WTC11 (cell line): ENCODE measurements around the gene EP400.
"Not testable (repeated sequence)": the region's sequence is repeated elsewhere in the genome, so short reads cannot be mapped to it uniquely, and the experiment has no call there.

Experiments
- IRF2 ChIP-seq: sonication (generic); formaldehyde crosslinking; IDR thresholded peaks from 2 replicates; pipeline ENCODE4 v1.8.0; 2022; ENCODE audit warnings: low read depth, missing genetic modification reagents, borderline replicate concordance
- NR2C2 ChIP-seq: sonication (generic); formaldehyde crosslinking; IDR thresholded peaks from 2 replicates; pipeline ENCODE4 v1.8.0; 2022; ENCODE audit warnings: mild to moderate bottlenecking, missing genetic modification reagents
- TF ChIP-seq, protein P1 (sequence below): fragments of 200-600 bp; IDR thresholded peaks from 2 replicates; pipeline ENCODE4 v1.8.0; 2022; ENCODE audit warnings: antibody characterized with exemption
- TF ChIP-seq, protein P2 (sequence below): sonication (generic); formaldehyde crosslinking; IDR thresholded peaks from 2 replicates; pipeline ENCODE4 v1.8.0; 2022; ENCODE audit warnings: mild to moderate bottlenecking, missing genetic modification reagents

DNA sequence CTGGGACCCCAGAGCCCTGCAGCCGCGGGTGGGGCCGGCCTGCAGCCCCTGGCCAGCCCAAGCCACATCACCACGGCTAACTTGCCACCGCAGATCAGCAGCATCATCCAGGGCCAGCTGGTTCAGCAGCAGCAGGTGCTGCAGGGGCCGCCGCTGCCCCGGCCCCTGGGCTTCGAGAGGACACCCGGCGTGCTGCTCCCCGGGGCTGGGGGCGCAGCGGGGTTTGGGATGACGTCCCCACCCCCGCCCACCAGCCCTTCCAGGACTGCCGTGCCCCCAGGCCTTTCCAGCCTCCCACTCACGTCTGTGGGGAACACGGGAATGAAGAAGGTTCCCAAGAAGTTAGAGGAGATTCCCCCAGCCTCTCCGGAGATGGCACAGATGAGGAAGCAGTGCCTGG is 11.6 kb downstream of the EP400 start:
- TF ChIP-seq, protein P1, sequence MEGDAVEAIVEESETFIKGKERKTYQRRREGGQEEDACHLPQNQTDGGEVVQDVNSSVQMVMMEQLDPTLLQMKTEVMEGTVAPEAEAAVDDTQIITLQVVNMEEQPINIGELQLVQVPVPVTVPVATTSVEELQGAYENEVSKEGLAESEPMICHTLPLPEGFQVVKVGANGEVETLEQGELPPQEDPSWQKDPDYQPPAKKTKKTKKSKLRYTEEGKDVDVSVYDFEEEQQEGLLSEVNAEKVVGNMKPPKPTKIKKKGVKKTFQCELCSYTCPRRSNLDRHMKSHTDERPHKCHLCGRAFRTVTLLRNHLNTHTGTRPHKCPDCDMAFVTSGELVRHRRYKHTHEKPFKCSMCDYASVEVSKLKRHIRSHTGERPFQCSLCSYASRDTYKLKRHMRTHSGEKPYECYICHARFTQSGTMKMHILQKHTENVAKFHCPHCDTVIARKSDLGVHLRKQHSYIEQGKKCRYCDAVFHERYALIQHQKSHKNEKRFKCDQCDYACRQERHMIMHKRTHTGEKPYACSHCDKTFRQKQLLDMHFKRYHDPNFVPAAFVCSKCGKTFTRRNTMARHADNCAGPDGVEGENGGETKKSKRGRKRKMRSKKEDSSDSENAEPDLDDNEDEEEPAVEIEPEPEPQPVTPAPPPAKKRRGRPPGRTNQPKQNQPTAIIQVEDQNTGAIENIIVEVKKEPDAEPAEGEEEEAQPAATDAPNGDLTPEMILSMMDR: not testable (repeated sequence)
- TF ChIP-seq NR2C2; IRF2 (CRISPR knock-in tag): not testable (repeated sequence)
- TF ChIP-seq, protein P2, sequence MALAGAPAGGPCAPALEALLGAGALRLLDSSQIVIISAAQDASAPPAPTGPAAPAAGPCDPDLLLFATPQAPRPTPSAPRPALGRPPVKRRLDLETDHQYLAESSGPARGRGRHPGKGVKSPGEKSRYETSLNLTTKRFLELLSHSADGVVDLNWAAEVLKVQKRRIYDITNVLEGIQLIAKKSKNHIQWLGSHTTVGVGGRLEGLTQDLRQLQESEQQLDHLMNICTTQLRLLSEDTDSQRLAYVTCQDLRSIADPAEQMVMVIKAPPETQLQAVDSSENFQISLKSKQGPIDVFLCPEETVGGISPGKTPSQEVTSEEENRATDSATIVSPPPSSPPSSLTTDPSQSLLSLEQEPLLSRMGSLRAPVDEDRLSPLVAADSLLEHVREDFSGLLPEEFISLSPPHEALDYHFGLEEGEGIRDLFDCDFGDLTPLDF: not testable (repeated sequence)
